ENCODE results near the gene ZNF48.
"Not testable (repeated sequence)": the region's sequence is repeated elsewhere in the genome, so short reads cannot be mapped to it uniquely, and the experiment has no call there.

The ZNF48 gene

DNA sequence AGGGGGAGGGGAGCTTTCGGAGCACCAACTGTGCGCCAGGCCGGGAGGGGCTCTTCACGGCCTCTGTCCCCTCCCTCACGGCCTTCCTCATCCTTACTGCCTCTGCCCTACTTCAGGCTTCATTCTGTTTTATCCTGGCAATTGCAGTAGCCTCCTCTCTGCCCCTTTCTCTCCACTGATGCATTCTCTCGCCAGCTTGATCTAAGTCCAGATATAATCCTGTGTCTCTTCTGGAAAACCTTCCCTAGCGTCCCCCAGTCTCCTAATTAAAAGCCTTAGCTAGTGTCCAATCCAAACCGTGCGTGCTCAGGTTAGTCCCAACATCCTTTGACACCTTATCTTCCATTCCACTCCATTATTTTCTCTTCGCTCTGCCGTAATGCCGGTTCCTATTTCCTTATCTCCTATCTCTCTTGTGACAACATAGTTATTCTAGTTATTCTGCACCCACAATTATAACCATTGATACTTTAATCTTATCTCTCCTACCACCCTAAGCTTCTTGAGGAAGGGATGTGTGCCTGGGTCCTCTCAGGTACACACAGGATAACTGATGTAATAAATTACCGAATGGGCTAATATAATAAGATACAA, 869 bp downstream of the ZNF48 start:
- no peak for DNase-seq (ENCODE audit: extremely low read depth, low read depth)
- TF ChIP-seq, protein P1, sequence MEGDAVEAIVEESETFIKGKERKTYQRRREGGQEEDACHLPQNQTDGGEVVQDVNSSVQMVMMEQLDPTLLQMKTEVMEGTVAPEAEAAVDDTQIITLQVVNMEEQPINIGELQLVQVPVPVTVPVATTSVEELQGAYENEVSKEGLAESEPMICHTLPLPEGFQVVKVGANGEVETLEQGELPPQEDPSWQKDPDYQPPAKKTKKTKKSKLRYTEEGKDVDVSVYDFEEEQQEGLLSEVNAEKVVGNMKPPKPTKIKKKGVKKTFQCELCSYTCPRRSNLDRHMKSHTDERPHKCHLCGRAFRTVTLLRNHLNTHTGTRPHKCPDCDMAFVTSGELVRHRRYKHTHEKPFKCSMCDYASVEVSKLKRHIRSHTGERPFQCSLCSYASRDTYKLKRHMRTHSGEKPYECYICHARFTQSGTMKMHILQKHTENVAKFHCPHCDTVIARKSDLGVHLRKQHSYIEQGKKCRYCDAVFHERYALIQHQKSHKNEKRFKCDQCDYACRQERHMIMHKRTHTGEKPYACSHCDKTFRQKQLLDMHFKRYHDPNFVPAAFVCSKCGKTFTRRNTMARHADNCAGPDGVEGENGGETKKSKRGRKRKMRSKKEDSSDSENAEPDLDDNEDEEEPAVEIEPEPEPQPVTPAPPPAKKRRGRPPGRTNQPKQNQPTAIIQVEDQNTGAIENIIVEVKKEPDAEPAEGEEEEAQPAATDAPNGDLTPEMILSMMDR (IDR thresholded peaks at IDR 0.05; ENCODE audit: low read depth, low read length), result no peak

DNA sequence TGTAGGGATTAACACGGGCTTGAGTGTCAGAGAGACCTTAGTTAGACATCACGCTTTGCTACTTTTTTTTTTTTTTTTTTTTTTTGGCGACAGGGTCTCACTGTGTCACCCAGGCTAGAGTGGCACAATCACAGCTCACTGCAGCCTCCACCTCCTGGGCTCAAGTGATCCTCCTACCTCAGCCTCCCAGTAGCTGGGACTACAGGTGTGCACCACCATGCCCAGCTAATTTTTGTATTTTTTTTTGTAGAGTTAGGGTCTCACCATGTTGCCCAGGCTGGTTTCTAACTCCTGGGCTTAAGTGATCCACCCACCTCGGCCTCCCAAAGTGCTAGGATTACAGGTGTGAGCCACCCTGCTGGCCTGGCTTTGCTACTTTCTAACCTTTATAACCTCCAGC, 1.4 kb downstream of the ZNF48 start:
- not testable (repeated sequence) for DNase-seq (ENCODE audit: extremely low read depth, low read depth)

DNA sequence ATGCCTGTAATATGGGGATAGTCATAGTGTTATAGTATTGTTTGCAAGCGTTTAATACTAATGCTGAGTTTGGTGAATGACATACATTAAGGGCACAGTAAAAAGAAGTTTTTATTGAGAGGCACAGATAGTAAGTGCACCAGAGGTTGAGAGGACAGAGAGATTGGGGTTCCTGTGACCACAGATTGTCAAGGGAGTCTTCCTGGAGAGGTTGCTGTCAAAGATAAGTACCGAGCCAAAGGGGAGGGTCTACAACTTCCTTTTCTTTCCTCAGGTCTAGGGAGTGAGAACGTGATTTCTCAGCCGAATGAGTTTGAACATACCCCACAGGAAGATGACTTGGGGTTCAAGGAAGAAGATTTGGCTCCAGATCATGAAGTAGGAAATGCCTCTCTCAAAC, 1.8 kb downstream of the ZNF48 start:
- TF ChIP-seq, protein P1 (IDR thresholded peaks at IDR 0.05; ENCODE audit: low read depth, low read length), result no peak

DNA sequence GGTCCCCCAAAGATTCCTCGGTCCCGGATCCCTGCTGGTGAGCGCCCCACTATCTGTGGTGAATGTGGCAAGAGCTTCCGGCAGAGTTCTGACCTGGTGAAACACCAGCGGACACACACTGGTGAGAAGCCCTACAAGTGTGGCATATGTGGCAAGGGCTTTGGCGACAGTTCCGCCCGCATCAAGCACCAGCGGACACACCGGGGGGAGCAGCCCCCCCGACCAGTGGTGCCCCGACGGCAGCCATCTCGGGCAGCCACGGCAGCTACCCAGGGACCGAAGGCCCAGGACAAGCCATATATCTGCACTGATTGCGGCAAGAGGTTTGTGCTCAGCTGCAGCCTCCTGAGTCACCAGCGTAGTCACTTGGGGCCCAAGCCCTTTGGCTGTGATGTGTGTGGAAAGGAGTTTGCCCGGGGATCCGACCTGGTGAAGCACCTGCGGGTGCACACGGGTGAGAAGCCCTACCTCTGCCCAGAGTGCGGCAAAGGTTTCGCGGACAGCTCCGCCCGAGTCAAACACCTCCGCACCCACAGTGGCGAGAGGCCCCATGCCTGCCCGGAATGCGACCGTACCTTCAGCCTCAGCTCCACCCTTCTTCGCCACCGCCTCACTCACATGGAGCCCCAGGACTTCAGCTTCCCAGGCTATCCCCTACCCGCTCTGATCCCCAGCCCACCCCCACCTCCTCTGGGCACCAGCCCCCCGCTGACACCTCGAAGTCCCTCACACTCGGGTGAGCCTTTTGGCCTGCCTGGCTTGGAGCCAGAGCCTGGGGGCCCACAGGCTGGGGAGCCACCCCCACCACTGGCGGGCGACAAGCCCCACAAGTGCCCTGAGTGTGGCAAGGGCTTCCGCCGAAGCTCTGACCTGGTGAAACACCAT, 2.8 kb downstream of the ZNF48 start:
- TF ChIP-seq, protein P1 (IDR thresholded peaks at IDR 0.05; ENCODE audit: low read depth, low read length), result no peak
- DNase-seq (ENCODE audit: extremely low read depth, low read depth), result no peak

More for the DNA sequence above, 1.8 kb downstream of the ZNF48 start:
- no peak for DNase-seq (ENCODE audit: extremely low read depth, low read depth)

DNA sequence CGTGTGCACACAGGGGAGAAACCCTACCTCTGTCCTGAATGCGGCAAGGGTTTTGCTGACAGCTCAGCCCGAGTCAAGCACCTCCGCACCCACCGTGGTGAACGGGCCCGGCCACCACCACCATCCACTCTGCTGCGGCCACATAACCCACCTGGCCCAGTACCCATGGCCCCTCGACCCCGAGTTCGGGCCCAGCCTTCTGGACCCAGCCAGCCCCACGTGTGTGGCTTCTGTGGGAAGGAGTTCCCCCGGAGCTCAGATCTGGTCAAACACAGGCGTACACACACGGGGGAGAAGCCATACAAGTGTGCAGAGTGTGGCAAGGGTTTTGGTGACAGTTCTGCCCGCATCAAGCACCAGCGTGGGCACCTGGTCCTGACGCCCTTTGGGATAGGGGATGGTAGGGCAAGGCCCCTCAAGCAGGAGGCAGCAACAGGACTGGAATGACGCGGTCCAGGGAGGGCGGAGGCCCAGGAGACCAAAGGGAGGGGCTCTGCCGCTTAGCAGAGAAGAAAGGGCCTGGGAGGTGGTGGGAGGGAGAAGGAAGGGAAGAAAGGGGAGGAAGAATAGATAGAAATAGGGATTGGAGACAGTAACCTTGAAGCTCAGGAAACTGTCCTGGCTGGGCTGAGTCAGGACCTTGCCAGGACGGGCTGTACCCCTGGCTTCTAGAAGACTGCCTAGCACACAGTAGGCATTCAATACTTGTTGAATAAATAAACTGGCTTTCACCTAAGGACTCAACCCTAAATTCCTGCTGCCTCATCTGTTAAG, 3.6 kb downstream of the ZNF48 start:
- no peak for DNase-seq (ENCODE audit: extremely low read depth, low read depth)
- TF ChIP-seq, protein P1 (IDR thresholded peaks at IDR 0.05; ENCODE audit: low read depth, low read length), result no peak

DNA sequence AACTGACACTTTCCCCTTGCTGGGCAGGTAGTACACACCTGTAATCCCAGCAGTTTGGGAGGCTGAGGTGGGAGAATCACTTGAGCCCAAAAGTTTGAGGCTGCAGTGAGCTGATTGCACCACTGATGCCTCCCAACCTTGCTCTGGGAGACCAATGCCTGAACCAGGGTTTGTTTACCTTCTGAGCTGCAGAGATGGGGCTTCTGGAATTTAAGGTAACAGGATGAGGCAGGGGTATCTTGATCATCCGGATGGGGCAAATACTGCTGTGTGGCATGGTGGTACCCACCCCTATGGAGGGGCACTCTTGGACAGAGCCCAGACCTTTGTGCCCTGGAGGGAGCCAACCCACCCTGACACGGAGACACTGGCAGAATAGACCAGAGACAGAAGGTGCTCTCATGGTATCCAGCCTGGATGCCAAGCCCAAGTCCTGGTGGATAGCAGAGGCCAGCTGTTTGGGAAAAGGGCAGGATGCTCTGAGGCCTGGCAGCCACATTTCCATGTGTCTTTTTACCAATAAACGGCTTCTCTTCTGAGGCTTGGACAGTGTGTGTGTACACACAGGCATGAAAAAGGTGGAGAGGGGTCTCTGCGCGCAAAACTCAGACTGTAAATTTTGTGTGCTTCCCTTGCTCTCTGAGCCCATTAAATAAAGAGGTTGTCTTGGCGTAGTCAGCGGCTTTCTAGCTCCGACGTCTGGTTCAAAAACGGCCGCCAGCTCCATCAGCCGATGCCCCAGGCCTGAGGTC, 4.4 kb downstream of the ZNF48 start:
- no peak for DNase-seq (ENCODE audit: extremely low read depth, low read depth)
- TF ChIP-seq, protein P1 (IDR thresholded peaks at IDR 0.05; ENCODE audit: low read depth, low read length), result no peak

DNA sequence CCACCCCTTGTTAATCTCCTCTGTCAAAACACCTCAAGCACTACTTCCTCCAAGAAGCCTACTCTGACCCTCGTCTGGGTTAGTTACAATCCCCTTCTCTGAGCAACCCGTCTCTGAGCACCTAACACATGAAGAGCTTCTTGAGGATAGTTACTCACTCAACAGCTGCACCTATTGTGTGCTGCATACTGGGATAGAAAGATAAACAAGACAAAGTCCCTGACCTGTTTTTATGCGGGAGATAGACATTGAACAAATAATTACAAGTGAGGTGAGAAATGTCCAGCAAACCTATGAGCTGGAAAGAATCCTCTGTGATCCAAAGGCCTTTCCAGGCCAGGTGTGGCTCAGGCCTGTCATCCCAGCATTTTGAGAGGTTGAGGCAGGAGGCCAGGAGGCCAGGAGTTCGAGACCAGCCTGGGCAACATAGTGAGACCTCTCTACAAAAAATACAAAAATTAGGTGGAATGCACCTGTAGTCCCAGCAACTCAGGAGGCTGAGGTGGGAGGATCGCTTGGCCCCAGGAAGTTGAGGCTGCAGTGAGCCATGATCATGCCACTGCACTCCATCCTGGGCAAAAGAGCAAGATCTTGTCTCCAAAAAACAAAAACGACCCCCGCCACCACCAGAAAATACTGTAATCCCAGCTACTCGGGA, 6.7 kb downstream of the ZNF48 start:
- TF ChIP-seq, protein P1 (IDR thresholded peaks at IDR 0.05; ENCODE audit: low read depth, low read length), result no peak
- no peak for DNase-seq (ENCODE audit: extremely low read depth, low read depth)
